Activated naive CD8-positive, alpha-beta T cell treated with anti-CD3 and anti-CD28 coated beads, Interleukin-2, amount 10 ng/mL, durations not matched to agents 7 days and 5 days (primary cell): Measurements from ENCODE around the gene ACAD9. TPM values are rescaled to one million over a fixed set of nuclear protein-coding genes. Genes with fewer than 3 reads are reported as not detected.
"Not testable (repeated sequence)": the region's sequence is repeated elsewhere in the genome, so short reads cannot be mapped to it uniquely, and the experiment has no call there.

Experiments used
- ATAC-seq: fragments of 150-1000 bp; cut with Tn5 transposase; one replicate; pipeline ENCODE4 v1.10.0; 2021; ENCODE audit warnings: low read depth, moderate library complexity
- POLR2A ChIA-PET: fragments of 350-600 bp; sonication (Branson Sonifier 250); formaldehyde crosslinking; loops from one replicate; lab custom pipeline; 2021; ENCODE audit warnings: antibody characterized with exemption; lab: Charles Lee
- DNase-seq: peaks from one replicate; pipeline ENCODE4 v3.0.0; 2021
- H3K27ac Mint-ChIP-seq: one replicate; pipeline ENCODE4 v1.8.0; 2022; ENCODE audit warnings: mild to moderate bottlenecking, mixed read lengths
- H3K27me3 Mint-ChIP-seq: one replicate; pipeline ENCODE4 v1.8.0; 2022; ENCODE audit warnings: mild to moderate bottlenecking, moderate library complexity, mixed read lengths
- H3K36me3 Mint-ChIP-seq: one replicate; pipeline ENCODE4 v1.8.0; 2021; ENCODE audit warnings: mild to moderate bottlenecking, mixed read lengths
- H3K4me1 Mint-ChIP-seq: one replicate; pipeline ENCODE4 v1.8.0; 2021; ENCODE audit warnings: mixed read lengths
- H3K4me3 Mint-ChIP-seq: one replicate; pipeline ENCODE4 v1.8.0; 2022; ENCODE audit warnings: mild to moderate bottlenecking, moderate library complexity, mixed read lengths
- H3K9me3 Mint-ChIP-seq: one replicate; pipeline ENCODE4 v1.8.0; 2021; ENCODE audit warnings: mixed read lengths
- total RNA-seq, 2 experiments: library from RNA; stranded (reverse); gene quantifications; one replicate each; pipeline ENCODE4 v1.2.3, GENCODE V29; 2021

The ACAD9 gene
- 10 to 100 TPM; 55.9 to 63.5 TPM for total RNA-seq

DNA sequence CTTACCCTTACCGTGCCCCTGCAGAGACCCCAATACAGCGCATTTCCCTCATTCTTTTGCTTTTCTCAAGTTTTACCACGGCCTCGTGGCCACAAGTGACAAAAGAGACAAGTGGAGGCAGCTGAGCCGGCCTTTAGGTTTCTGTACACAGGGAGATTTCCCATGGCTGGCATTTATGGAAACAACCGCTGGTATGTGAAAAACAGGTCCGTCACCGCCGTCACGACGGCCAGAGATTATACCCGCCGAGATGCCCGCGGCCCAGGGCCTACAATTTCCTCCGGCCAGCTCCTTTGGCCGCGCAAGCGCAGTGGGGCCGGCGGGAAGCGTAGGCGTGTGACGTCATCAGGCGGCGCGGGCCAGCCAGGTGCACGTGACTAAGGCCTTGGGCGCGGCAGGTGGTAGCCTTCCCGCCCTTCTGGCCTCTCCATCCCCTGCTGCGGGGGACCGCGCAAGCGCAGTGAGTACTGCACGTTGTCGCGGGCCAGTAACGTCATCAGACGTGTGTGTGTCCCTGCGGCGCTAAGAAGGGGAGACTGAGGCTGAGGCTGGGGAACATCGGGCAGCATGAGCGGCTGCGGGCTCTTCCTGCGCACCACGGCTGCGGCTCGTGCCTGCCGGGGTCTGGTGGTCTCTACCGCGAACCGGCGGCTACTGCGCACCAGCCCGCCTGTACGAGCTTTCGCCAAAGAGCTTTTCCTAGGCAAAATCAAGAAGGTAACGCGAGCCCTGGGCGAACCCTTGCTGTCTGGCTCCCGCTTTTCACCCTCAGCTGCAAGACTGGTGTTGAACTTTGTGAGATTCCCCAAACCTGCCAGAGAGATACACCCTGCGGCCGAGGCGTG lies at the start of gene ACAD9:
ACAD9 (plus strand) TSS at position 496 of the 845 bp plus-strand sequence; CDS start at position 568, 72 bp downstream.
- Mint-ChIP-seq H3K27me3 (no peaks in the 10 kb centered on the region), H3K36me3 (peaks cover 17% of the 10 kb centered on the region), H3K9me3 (no peaks in the 10 kb centered on the region), H3K4me3 (peak within 1 kb of the TSS; percentile 96), H3K4me1 (peaks cover 46% of the 10 kb centered on the region), H3K27ac (peak within 1 kb of the TSS; percentile 92)
- DNase-seq (peak; percentile 99), ATAC-seq (peak; percentile 94)
- POLR2A ChIA-PET, result interaction anchor here (0.6 to 5.2 kb wide), 19 partner anchors 10 to 437 kb away, joined by 3 to 36 read pairs (median 4); partner anchors contain the start of gene RPN1

DNA sequence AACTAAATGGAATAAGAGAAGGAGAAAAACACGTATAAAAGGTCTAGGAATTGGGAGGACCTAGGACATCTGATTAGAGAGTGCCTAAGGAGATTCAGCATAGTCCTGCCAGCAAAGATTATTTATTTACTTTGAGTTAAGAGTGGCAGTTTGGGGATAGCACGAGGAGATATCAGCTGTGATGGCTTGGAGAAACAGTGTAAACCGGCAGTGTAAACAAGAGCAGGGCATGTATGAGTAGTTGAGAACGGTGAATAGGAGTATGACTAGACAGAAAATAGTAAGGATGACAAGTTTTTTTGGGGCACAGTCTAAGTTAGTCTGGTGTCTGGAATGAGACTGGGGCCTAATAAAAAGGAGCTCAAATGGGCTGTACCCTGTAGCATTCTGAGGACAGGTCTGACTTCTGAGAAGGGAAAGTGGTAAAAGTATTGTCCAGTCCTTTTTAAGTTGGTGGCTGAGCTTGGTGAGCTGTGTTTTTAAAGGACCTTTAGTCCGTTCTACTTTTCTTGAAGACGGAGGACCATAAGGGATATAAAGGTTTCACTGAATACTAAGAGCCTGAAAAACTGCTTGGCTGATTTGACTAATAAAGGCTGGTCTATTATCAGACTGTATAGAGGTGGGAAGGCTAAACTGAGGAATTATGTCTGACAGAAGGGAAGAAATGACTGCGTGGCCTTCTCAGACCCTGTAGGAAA lies 49.3 kb upstream of the ACAD9 start:
- H3K9me3 Mint-ChIP-seq, POLR2A ChIA-PET, ATAC-seq, H3K27me3 Mint-ChIP-seq, H3K27ac Mint-ChIP-seq, H3K4me3 Mint-ChIP-seq, H3K36me3 Mint-ChIP-seq, H3K4me1 Mint-ChIP-seq, DNase-seq: not testable (repeated sequence)

DNA sequence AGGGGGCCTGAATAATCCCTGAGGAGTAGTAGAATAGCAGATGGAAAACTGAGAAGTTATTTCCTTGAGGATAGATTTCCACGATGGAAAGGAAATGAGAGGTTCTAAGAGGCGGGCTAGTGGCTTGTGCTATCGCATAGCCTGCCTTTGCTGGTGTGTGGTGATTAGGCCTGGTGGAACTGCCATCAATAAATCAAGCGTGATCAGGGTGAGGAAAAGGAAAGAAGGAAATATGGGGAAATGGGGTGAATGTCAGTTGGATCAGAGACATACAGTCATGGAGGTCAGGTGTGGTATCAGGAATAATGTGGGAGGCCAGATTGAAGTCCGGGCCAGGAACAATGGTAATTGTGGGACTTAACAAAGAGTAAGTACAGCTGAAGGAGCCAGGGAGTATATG lies 48.7 kb upstream of the ACAD9 start:
- POLR2A ChIA-PET, ATAC-seq, H3K4me1 Mint-ChIP-seq, H3K4me3 Mint-ChIP-seq, H3K27me3 Mint-ChIP-seq, H3K36me3 Mint-ChIP-seq, H3K27ac Mint-ChIP-seq, DNase-seq, H3K9me3 Mint-ChIP-seq: not testable (repeated sequence)

DNA sequence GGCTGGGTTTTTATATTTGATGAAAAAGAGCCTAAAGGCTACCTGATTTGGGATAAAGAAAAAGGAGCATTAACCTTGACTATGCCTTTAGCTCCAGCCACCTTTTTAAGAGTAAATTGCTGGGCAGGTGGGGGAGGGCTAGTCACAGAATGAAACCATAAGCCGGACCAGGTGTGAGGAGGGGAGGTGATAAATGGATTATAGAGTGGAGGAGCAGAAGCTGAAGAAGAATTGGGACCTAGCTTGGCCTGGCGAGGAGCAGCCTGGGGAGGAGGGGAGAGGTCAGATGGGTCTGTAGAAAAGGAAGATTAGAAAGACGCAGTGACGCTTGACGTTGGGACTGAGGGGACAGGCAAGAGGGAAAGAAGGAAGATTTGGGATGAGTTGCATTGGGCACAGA lies 46.4 kb upstream of the ACAD9 start:
- DNase-seq, H3K4me1 Mint-ChIP-seq, H3K27me3 Mint-ChIP-seq, POLR2A ChIA-PET, H3K4me3 Mint-ChIP-seq, H3K27ac Mint-ChIP-seq, H3K36me3 Mint-ChIP-seq, H3K9me3 Mint-ChIP-seq, ATAC-seq: not testable (repeated sequence)

DNA sequence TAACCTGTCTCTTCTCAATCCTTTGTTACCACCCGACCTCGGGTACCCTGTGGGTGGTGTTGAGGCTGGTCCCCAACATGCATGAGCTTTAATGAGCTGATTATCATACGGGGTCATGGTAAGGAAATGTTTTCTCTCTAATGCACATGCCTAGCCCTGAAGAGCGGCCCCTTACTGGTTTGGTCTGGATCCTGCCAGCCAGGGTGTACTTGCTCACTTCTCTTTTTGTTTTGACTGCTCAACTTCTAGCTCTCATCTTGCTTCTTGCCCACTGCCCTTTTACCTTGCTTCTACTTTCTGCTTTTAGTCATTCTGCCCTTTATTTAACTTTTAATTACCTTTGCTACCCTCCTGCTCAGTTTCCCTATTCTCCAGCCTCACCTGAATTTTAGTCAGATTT lies 44.3 kb upstream of the ACAD9 start:
- ATAC-seq (no peak), DNase-seq (no peak)
- Mint-ChIP-seq H3K27ac (no peak overlapping the region), H3K27me3 (no peaks in the 10 kb centered on the region), H3K9me3 (no peaks in the 10 kb centered on the region), H3K4me3 (no peak overlapping the region), H3K4me1 (peaks cover 2% of the 10 kb centered on the region), H3K36me3 (no peaks in the 10 kb centered on the region)
- POLR2A ChIA-PET, result no interaction called here

DNA sequence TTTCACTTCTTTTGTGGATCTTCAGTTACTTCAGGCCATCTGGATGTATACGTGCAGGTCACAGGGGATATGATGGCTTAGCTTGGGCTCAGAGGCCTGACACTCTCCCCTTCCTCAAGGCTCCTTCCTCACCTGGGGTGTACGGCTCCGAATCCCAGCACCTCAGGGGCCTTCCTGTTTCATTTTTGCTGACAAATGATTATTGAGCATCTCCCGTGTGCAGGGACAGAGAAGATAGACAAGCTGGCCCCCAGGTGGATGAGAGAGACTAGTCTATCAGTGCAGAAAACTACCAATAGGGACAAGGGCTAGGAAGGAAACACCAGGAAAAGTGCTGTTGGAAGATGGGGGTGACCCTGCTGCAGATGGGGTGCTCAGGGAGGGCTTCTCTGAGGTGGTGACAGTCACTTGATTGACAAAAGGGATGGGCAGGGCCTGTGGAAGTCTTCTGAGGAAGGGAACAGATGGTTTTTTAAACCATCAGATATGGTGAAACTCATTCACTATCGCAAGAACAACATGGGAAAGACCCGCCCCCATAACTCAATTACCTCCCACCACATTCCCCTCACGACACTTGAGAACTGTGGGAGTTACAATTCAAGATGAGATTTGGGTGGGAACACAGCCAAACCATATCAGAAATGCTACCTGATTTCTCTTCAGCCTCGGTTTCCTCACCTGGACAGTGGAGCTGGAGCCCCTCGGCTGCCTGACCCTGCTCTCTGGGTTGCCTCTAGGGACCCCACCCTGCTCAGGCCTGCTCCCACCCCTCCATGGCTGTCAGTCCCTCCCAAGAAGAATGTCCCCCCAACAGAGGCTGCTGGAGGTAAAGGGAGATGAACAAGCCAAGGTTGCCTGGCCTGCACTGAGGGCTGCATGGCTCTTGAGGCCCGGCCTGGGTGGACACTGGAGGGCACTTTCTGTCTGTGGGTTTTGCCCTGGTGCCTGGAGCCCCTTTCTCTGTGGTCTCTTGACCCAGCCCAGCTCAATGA lies 37.2 kb upstream of the ACAD9 start:
- Mint-ChIP-seq H3K4me3 (no peak overlapping the region), H3K4me1 (peaks cover 12% of the 10 kb centered on the region), H3K36me3 (no peaks in the 10 kb centered on the region), H3K9me3 (no peaks in the 10 kb centered on the region), H3K27ac (no peak overlapping the region), H3K27me3 (peaks cover 4% of the 10 kb centered on the region)
- ATAC-seq (no peak), DNase-seq (no peak)
- POLR2A ChIA-PET, result no interaction called here

DNA sequence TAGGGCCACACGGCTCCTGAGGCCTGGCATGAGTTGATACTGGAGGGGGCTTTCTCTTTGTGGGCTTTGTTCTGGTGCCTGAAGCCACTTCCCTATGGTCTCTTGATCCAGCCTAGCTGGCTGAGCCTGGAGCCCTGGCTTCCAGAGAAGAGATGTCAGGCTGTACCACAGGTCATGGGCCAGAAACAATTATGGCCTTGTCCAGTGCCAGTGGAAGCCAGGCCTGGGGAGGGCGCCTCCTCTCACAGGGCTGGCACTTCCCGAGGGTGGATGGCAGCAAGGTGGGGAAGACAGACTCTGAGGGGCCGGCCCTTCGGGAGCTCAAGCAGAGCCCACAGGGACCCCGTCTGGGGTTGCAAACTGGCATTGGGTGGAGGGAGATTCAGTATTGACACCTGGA lies 34.9 kb upstream of the ACAD9 start:
- ATAC-seq, result no peak
- H3K4me1 Mint-ChIP-seq, result peaks cover 12% of the 10 kb centered on the region
- H3K27me3 Mint-ChIP-seq, result peaks cover 4% of the 10 kb centered on the region
- H3K36me3 Mint-ChIP-seq, result no peaks in the 10 kb centered on the region
- POLR2A ChIA-PET, result interaction anchor here (0.6 kb wide), 1 partner anchor 551 kb away, joined by 4 read pairs; no protein-coding TSS in a partner anchor
- no peak overlapping the region for H3K4me3 Mint-ChIP-seq
- no peak for DNase-seq
- H3K9me3 Mint-ChIP-seq, result no peaks in the 10 kb centered on the region
- no peak overlapping the region for H3K27ac Mint-ChIP-seq

DNA sequence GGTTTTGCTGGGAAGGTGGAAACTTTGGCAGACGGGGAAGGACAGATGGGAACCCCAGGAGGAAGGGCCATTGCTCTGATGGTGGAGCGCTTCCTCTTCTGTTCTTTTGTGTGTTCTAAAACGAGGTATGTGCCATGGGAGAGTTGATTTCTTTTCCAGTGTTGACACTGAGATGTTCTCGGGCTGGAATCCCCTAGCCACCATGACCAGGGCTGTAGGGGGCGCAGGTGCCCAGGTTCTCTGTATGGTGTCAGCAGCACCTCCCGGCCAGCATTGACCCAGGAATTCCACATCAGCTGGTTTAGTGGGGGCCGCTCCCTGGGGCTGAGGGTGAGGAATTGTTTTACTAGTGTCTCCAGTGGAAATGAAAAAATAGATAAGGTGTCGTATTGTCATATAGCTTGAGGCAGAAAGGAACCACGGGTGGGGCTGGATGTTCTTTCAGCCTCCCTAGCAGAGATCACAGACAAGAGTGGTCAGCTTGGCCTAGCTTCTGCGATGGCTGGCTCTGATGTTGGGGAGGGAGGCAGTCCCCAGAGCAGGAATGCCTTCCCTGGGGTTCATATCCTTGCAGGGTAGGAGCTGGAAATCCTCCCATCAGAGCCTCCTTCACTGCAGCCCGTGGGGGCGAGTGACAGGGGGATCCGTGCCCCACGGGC lies 34.2 kb upstream of the ACAD9 start:
- ATAC-seq, result no peak
- Mint-ChIP-seq H3K36me3 (no peaks in the 10 kb centered on the region), H3K4me1 (peaks cover 10% of the 10 kb centered on the region), H3K9me3 (no peaks in the 10 kb centered on the region), H3K27me3 (peaks cover 4% of the 10 kb centered on the region), H3K4me3 (peak overlapping the region; percentile 56), H3K27ac (no peak overlapping the region)
- no peak for DNase-seq
- POLR2A ChIA-PET, result interaction anchor here (1.5 to 3.3 kb wide), 3 partner anchors 33 to 228 kb away, joined by 7 to 11 read pairs (median 8); partner anchors contain the start of gene ACAD9

DNA sequence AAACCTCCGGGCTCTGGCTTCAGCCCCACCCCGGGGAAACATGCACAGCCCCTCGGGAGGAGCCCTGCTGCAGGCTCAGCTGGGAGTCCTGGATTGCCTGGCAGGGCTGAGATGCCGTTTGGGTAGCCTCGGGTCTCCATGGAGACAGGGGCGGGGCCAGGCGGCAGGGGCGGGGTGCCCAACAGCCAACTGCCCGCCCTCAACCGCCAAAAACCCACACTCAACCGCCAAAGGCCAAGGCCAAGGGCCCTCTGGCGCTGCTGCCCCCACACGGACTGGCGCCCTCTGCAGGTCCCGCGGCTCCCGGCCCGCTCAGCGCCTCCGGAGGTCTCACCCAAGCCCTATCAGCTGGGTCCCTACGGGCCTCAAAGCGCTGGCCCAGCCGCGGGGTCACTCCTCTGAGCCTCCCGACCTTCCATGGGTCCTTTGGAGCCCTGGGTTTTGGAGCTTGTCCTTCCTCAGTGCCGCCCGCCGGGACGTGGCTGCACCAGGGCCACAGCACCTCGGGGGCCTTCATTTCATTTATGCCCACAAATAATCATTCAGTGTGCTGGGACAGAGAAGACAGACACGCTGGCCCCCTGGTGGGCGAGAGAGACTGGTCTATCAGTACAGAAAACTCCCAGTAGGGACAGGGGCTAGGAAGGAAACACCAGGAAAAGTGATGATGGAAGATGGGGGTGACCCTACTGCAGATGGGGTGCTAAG lies 33.5 kb upstream of the ACAD9 start:
- Mint-ChIP-seq H3K9me3 (no peaks in the 10 kb centered on the region), H3K4me3 (peak overlapping the region; percentile 80), H3K27me3 (no peaks in the 10 kb centered on the region), H3K4me1 (peaks cover 10% of the 10 kb centered on the region), H3K36me3 (no peaks in the 10 kb centered on the region), H3K27ac (peak overlapping the region; percentile 89)
- DNase-seq, result peak; percentile 85
- ATAC-seq, result peak; percentile 80
- POLR2A ChIA-PET, result interaction anchor here (1.5 to 3.3 kb wide), 3 partner anchors 32 to 228 kb away, joined by 7 to 11 read pairs (median 8); partner anchors contain the start of gene ACAD9

DNA sequence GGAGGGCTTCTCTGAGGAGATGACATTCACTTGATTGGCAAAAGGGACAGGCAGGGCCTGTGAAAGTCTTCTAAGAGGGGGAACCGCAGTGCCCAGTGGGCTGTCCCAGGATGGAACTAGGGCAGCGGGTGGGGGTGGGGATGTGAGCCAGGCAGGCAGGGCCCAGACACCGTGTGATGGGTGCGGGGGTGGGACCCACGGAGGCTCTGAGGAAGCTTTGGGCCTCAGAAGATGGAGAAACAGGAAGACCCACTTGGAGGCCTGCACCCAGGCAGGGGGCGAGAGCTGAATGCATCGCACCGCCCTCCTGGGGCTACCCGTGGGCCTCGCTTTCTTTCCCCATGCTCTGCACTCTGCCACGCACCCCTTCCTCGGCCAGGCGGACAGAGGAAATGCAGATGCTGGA lies 32.9 kb upstream of the ACAD9 start:
- Mint-ChIP-seq H3K36me3 (no peaks in the 10 kb centered on the region), H3K4me3 (peak overlapping the region; percentile 80), H3K27ac (peak overlapping the region; percentile 89), H3K4me1 (peaks cover 10% of the 10 kb centered on the region), H3K9me3 (no peaks in the 10 kb centered on the region), H3K27me3 (no peaks in the 10 kb centered on the region)
- DNase-seq (no peak), ATAC-seq (peak; percentile 24)
- POLR2A ChIA-PET, result interaction anchor here (1.5 to 3.3 kb wide), 3 partner anchors 32 to 229 kb away, joined by 7 to 11 read pairs (median 8); partner anchors contain the start of gene ACAD9

DNA sequence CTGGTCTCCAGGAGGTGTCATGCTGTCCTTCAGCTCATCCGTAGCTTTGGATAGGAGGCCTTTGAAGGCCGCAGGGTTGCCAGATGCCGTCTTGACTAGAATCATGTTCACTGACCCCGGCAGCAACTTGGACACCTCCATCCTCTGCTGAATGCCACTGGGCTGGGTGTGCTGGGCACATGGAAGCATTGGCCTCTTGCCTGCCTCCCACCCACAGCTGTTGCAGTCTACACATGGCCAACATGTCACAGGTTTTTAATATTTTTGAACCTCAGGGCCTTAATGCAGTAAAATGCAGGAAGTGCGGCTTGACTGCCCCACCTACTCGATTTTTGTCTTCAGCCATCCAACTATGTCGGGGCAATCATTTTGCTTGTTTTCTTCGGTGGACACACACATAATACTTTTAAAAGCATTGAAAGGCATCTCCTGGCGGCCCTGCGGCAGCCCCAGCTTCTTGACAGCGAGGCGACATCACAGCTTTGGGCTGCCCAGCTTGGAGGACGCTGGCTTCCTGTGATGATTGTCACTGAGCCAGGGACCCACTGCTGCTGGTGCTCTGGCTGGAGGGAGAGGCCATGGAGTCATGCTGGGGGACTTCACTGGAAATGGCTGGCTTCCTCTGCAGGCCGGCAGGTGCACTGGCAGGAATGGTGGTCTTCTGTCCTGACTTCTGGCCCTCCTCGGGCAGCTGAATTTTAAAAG lies 31.6 kb upstream of the ACAD9 start:
- Mint-ChIP-seq H3K9me3 (no peaks in the 10 kb centered on the region), H3K4me3 (no peak overlapping the region), H3K4me1 (peaks cover 9% of the 10 kb centered on the region), H3K27ac (no peak overlapping the region), H3K36me3 (no peaks in the 10 kb centered on the region), H3K27me3 (no peaks in the 10 kb centered on the region)
- DNase-seq (no peak), ATAC-seq (no peak)
- POLR2A ChIA-PET, result interaction anchor here (0.7 to 3.3 kb wide), 4 partner anchors 31 to 230 kb away, joined by 3 to 11 read pairs (median 4); no protein-coding TSS in a partner anchor
